Measurements from ENCODE around the gene BICRA. TPM values are rescaled to one million over a fixed set of nuclear protein-coding genes. Genes with fewer than 3 reads are reported as not detected.

BICRA gene
- polyA plus RNA-seq, 1 donor (not counting 4 experiments of a cell fraction or from before 2014, with no cell fraction given): 0.42 TPM

DNA sequence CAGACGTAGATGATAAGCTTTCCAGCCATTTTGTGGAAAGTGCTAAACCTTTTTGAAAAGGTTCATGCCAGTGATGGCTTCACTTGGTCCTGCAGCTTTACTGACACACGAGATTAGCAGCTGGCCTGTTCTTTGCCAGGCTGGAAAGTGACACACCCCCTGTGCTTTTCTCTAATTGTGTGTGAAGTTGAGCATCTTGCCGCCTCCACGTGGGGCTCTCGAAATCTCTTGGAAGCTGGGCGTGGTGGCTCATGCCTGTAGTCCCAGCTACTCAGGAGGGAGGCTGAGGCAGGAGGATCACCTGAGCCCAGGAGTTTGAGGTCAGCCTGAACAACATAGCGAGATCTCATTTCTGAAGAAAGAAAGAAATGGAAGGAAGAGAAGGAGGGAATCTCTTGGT lies 79.0 kb downstream of the BICRA start:
- H3K27me3 ChIP-seq (ENCODE audit: control insufficient read depth, extremely low read depth, insufficient read depth, low read length): no peaks in the 10 kb centered on the region
- H2AFZ ChIP-seq (ENCODE audit: control insufficient read depth, low read length): no peak overlapping the region
- no peak overlapping the region for H3K27ac ChIP-seq (ENCODE audit: control insufficient read depth, insufficient read depth, low read length)
- no peak for FAIRE-seq
- peaks cover 3% of the 10 kb centered on the region in 2 experiments for H3K36me3 ChIP-seq (ENCODE audit: control insufficient read depth in 2 of 2, extremely low read depth in 1 of 2, insufficient read depth in 2 of 2, low read length in 2 of 2)
- no peaks in the 10 kb centered on the region for H3K79me2 ChIP-seq (ENCODE audit: control insufficient read depth, insufficient read depth, low read length)
- H3K4me3 ChIP-seq (ENCODE audit: control insufficient read depth in 2 of 3, extremely low read depth in 1 of 3, insufficient read depth in 2 of 3, low read depth in 1 of 3, low read length in 3 of 3): no peak overlapping the region
- H3K4me2 ChIP-seq (ENCODE audit: control insufficient read depth, extremely low read depth, insufficient read depth, low read depth, low read length): no peak overlapping the region
- no peak overlapping the region for H3K9ac ChIP-seq (ENCODE audit: control insufficient read depth, extremely low read depth, insufficient read depth, low read length)
- dilution Hi-C loops (cut with MboI; ENCODE audit: extremely low pct_ligation_motif_present, low sequenced_read_pairs): no loop called here
- no peaks in the 10 kb centered on the region for H3K4me1 ChIP-seq (ENCODE audit: control insufficient read depth, extremely low read depth, insufficient read depth, low read length)
- H3K9me3 ChIP-seq (ENCODE audit: control insufficient read depth, low read depth, low read length): no peaks in the 10 kb centered on the region
- H4K20me1 ChIP-seq (ENCODE audit: control insufficient read depth, extremely low read depth, insufficient read depth, low read length): no peaks in the 10 kb centered on the region
- no peak for TF ChIP-seq EZH2 (IDR thresholded peaks at IDR 0.05; ENCODE audit: low read length)
- TF ChIP-seq, protein P1, sequence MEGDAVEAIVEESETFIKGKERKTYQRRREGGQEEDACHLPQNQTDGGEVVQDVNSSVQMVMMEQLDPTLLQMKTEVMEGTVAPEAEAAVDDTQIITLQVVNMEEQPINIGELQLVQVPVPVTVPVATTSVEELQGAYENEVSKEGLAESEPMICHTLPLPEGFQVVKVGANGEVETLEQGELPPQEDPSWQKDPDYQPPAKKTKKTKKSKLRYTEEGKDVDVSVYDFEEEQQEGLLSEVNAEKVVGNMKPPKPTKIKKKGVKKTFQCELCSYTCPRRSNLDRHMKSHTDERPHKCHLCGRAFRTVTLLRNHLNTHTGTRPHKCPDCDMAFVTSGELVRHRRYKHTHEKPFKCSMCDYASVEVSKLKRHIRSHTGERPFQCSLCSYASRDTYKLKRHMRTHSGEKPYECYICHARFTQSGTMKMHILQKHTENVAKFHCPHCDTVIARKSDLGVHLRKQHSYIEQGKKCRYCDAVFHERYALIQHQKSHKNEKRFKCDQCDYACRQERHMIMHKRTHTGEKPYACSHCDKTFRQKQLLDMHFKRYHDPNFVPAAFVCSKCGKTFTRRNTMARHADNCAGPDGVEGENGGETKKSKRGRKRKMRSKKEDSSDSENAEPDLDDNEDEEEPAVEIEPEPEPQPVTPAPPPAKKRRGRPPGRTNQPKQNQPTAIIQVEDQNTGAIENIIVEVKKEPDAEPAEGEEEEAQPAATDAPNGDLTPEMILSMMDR (optimal IDR thresholded peaks at IDR 0.05 in 1 of 3, IDR thresholded peaks at IDR 0.05 in 1 of 3, conservative IDR thresholded peaks at IDR 0.05 in 1 of 3; ENCODE audit: extremely low read depth in 1 of 3, insufficient read depth in 2 of 3, low read length in 3 of 3): no peak
- no peak for DNase-seq (ENCODE audit: low read depth, low spot score)
- H3K9me1 ChIP-seq (ENCODE audit: control insufficient read depth, extremely low read depth, insufficient read depth, low read length): no peaks in the 10 kb centered on the region

DNA sequence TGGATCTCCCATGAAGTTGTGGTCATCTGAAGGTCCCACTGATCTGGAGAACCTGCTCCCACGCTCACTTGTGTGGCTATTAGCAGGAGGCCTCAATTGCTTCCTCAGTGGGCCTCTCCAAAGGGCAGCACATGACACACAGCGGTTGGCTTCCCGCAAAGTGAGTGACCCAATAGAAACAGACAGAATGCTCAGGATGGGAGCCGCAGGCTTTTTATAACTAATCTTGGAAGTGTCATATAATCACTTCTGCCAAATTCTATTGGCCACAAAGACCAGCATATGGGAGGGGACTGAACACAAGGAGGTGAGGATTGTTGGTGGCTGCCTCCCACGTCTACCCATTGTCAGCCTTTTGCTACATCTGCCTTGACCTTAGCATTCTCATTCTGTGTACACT lies 82.2 kb downstream of the BICRA start:
- H3K4me3 ChIP-seq (ENCODE audit: control insufficient read depth in 2 of 3, extremely low read depth in 1 of 3, insufficient read depth in 2 of 3, low read depth in 1 of 3, low read length in 3 of 3): no peak overlapping the region
- no peaks in the 10 kb centered on the region for H4K20me1 ChIP-seq (ENCODE audit: control insufficient read depth, extremely low read depth, insufficient read depth, low read length)
- no peaks in the 10 kb centered on the region for H3K79me2 ChIP-seq (ENCODE audit: control insufficient read depth, insufficient read depth, low read length)
- DNase-seq (ENCODE audit: low read depth, low spot score) (no peak), FAIRE-seq (no peak)
- dilution Hi-C loops (cut with MboI; ENCODE audit: extremely low pct_ligation_motif_present, low sequenced_read_pairs): no loop called here
- H2AFZ ChIP-seq (ENCODE audit: control insufficient read depth, low read length): no peak overlapping the region
- H3K4me2 ChIP-seq (ENCODE audit: control insufficient read depth, extremely low read depth, insufficient read depth, low read depth, low read length): no peak overlapping the region
- H3K27ac ChIP-seq (ENCODE audit: control insufficient read depth, insufficient read depth, low read length): no peak overlapping the region
- no peaks in the 10 kb centered on the region for H3K27me3 ChIP-seq (ENCODE audit: control insufficient read depth, extremely low read depth, insufficient read depth, low read length)
- H3K36me3 ChIP-seq (ENCODE audit: control insufficient read depth in 2 of 2, extremely low read depth in 1 of 2, insufficient read depth in 2 of 2, low read length in 2 of 2): peaks cover 0 to 3% of the 10 kb centered on the region in 2 experiments
- TF ChIP-seq, protein P1 (optimal IDR thresholded peaks at IDR 0.05 in 1 of 3, IDR thresholded peaks at IDR 0.05 in 1 of 3, conservative IDR thresholded peaks at IDR 0.05 in 1 of 3; ENCODE audit: extremely low read depth in 1 of 3, insufficient read depth in 2 of 3, low read length in 3 of 3): no peak
- TF ChIP-seq EZH2 (IDR thresholded peaks at IDR 0.05; ENCODE audit: low read length): no peak
- H3K9me3 ChIP-seq (ENCODE audit: control insufficient read depth, low read depth, low read length): no peaks in the 10 kb centered on the region
- no peaks in the 10 kb centered on the region for H3K4me1 ChIP-seq (ENCODE audit: control insufficient read depth, extremely low read depth, insufficient read depth, low read length)
- no peaks in the 10 kb centered on the region for H3K9me1 ChIP-seq (ENCODE audit: control insufficient read depth, extremely low read depth, insufficient read depth, low read length)
- no peak overlapping the region for H3K9ac ChIP-seq (ENCODE audit: control insufficient read depth, extremely low read depth, insufficient read depth, low read length)

All from keratinocyte (primary cell).